Lower leg skin (tissue), 4 donors: Measurements from ENCODE around the gene LENEP. TPM values are rescaled to one million over a fixed set of nuclear protein-coding genes. Genes with fewer than 3 reads are reported as not detected.
A peak's percentile ranks its signal among the peaks of the same experiment; 100 is the strongest.

Source experiments
- DNase-seq, 2 donors: peaks; one replicate each; pipeline ENCODE4 v3.0.0-alpha.2; 2019; ENCODE audit warnings: low spot score in 2 of 2
- H3K4me3 ChIP-seq: fragments of 200-600 bp; sonication (generic); 2 replicates; pipeline ENCODE4 v1.5.1; 2017; ENCODE audit warnings: mild to moderate bottlenecking, low read depth; ENCODE audit not compliant: poor library complexity, severe bottlenecking
- POLR2A ChIP-seq, 2 donors: fragments of 450-650 bp; IDR thresholded peaks; one replicate each; pipeline ENCODE4 v1.6.1; 2016 to 2017; ENCODE audit warnings: antibody characterized with exemption in 2 of 2, mild to moderate bottlenecking in 1 of 2, moderate library complexity in 1 of 2
- WGBS, 2 donors: methylation state at CpG; one replicate each; pipeline ENCODE4 v1.1.5; 2018; 5-methylcytosine and 5-hydroxymethylcytosine counted together
- intact Hi-C: fragments of 100-400 bp; cut with DNase I; formaldehyde crosslinking; loops from one replicate; pipeline ENCODE4 v1.15.0; 2023; ENCODE audit warnings: low total_unique reads
- total RNA-seq, 4 donors: library from RNA; depleted of rRNA; stranded (reverse); fragments of >200 nt; gene quantifications; one replicate each; pipeline ENCODE4 v1.1.0, GENCODE V29; 2016
- TF ChIP-seq, protein P1 (sequence below), 3 donors: fragments of 450-650 bp; IDR thresholded peaks; one replicate each; pipeline ENCODE4 v1.5.1; 2016; ENCODE audit warnings: antibody characterized with exemption in 3 of 3, mild to moderate bottlenecking in 3 of 3, moderate library complexity in 2 of 3

The LENEP gene
- total RNA-seq, 4 donors from 2014 or later, result 1.4 TPM; not detected in 3

DNA sequence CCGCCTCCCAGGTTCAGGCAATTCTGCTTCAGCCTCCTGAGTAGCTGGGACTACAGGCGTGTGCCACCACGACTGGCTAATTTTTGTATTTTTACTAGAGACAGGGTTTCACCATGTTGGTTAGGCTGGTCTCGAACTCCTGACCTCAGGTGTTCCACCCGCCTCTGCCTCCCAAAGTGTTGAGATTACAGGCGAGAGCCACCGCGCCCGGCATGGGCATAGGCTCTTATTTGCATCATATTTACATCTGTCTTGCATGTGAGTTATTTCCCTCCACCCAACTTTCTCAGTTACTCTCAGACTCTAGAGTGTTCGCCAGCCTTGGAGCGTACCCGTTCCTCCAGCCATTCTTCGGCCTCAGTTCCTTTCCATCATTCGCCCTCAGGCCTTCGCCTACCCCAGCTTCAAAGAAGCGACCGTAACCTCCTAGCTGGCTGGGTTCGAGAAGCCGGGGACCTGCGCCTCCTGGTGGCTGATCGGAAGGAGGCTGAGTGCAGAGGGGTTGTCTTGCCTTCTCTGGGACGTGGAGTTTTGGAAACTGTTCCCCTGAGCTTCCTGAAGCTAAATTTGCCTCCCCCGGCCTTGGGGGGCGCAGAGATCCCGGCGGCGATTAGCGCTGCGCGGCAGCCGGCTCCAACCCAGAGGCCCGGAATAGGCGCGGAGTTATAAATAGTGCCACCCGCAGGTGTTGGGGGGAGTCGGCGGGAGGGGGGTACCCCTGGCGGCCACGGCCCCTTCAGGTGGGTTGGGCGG is 5.6 kb downstream of the LENEP start:
- 12 to 13% methylated on average over 28 to 31 of the region's 40 CpGs for WGBS, 2 donors
- peak in 1 of 2 donors; percentile 93 for DNase-seq
- TF ChIP-seq POLR2A (IDR thresholded peaks at IDR 0.05), result no peak
- TF ChIP-seq, protein P1, sequence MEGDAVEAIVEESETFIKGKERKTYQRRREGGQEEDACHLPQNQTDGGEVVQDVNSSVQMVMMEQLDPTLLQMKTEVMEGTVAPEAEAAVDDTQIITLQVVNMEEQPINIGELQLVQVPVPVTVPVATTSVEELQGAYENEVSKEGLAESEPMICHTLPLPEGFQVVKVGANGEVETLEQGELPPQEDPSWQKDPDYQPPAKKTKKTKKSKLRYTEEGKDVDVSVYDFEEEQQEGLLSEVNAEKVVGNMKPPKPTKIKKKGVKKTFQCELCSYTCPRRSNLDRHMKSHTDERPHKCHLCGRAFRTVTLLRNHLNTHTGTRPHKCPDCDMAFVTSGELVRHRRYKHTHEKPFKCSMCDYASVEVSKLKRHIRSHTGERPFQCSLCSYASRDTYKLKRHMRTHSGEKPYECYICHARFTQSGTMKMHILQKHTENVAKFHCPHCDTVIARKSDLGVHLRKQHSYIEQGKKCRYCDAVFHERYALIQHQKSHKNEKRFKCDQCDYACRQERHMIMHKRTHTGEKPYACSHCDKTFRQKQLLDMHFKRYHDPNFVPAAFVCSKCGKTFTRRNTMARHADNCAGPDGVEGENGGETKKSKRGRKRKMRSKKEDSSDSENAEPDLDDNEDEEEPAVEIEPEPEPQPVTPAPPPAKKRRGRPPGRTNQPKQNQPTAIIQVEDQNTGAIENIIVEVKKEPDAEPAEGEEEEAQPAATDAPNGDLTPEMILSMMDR (IDR thresholded peaks at IDR 0.05), result peak in 1 of 3 donors; percentile 53
- H3K4me3 ChIP-seq, result no peak overlapping the region
- intact Hi-C loops, result no loop called here

DNA sequence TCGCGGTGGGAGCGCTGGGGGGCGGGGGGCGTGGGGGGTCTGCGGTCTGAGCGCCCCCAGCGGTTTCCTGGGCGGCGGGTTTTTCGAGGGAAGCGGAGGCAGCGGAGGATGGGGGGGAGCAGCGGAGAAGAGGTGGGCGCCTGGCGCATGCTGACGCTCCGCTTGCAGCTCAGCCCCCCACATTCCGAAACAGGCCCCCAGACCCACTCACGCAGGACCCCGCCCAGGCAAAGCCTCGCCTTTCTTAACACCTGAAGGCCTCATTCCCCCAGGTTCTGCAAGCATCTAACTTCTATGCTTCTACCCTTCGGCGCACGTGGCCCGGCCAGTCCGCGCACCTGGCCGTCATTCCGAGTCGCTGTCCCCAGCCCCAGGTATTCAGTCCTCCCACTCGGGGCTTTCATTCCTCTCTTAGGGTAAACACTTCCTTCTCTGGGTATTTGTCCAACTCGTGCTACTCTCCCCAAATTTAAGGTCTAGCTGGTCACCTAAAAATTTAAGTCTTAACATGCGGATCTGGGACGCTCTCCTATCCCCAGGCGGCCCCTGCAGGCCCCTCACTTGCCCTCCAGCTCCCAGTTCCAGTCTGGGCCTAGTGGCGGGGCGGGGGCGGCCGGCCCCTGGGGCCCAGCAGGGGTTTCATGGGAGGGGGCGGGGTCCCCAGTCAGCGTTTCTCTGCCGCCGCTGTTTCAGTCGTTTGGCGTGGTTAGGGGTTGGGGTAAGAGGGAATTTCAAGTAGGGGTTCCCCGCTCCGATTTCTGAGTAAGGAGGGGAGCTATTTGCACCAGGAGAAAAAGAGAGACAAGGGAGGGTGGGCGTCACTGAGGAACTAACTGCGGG is 6.4 kb downstream of the LENEP start:
- peak overlapping the region; percentile 4 for H3K4me3 ChIP-seq
- peak in 1 of 2 donors; percentile 88 for DNase-seq
- 1 to 2% methylated on average over 29 to 49 of the region's 50 CpGs for WGBS, 2 donors
- TF ChIP-seq, protein P1 (IDR thresholded peaks at IDR 0.05), result no peak
- no peak for TF ChIP-seq POLR2A (IDR thresholded peaks at IDR 0.05)
- intact Hi-C loops, result no loop called here

DNA sequence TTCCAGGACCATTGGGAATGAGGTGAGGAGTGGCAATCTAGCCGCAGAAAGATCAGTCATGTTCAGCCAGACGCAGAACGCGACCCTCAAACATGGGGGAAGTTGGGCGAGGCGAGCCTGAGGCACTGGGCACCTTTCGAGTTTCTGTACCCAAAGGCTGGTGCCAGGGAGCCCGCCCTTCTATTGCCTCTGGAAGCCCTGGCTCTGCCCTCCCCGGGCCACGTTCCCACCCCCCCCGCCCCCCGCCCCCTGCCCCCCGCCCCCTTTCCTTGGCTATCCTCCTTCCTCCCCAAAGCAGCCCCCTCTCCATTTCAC is 7.0 kb downstream of the LENEP start:
- 1 to 3% methylated on average over 10 to 13 of the region's 13 CpGs for WGBS, 2 donors
- peak in 1 of 2 donors; percentile 89 for DNase-seq
- TF ChIP-seq, protein P1 (IDR thresholded peaks at IDR 0.05), result no peak
- TF ChIP-seq POLR2A (IDR thresholded peaks at IDR 0.05), result no peak

GRCh38 chr1:155000726-155001424 is 7.5 kb downstream of the LENEP start:
- WGBS, 2 donors, result 0% methylated on average over 32 to 43 of the region's 43 CpGs
- TF ChIP-seq, protein P1 (IDR thresholded peaks at IDR 0.05), result peak in 1 of 3 donors; percentile 8
- no peak for TF ChIP-seq POLR2A (IDR thresholded peaks at IDR 0.05)
- intact Hi-C loops, result no loop called here
- H3K4me3 ChIP-seq, result peak overlapping the region; percentile 38
- DNase-seq, result peak; percentile 88 to 98

More for the DNA sequence above, 7.0 kb downstream of the LENEP start:
- intact Hi-C loops, result no loop called here
- H3K4me3 ChIP-seq, result peak overlapping the region; percentile 4

DNA sequence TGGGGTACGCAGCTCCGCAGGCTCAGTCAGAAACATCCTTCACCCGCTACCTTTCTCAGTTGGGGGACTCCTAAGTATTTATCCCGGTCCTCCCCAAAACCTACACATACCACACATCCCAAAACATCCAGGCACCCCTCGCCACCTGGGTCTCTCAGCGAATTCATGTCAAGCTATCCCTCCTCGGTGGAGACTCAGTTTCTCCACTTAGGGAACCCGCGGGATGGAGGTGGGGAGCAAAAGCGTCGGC is 8.0 kb downstream of the LENEP start:
- H3K4me3 ChIP-seq, result peak overlapping the region; percentile 38
- DNase-seq, result no peak
- WGBS, 2 donors, result 0 to 1% methylated on average over 11 of the region's 11 CpGs
- intact Hi-C loops, result no loop called here
- no peak for TF ChIP-seq POLR2A (IDR thresholded peaks at IDR 0.05)
- TF ChIP-seq, protein P1 (IDR thresholded peaks at IDR 0.05), result no peak
